GM19351 (cell line): ENCODE results near the gene MTFR2.

Experiments used
- ATAC-seq: cut with Tn5 transposase; IDR thresholded peaks from one replicate; pipeline ENCODE4 v1.9.1; 2021; ENCODE audit warnings: mild to moderate bottlenecking, moderate library complexity; ENCODE audit not compliant: unreplicated experiment

Gene MTFR2

GRCh38 chr6:136189104-136189503 is 61.0 kb downstream of the MTFR2 start:
- no peak for ATAC-seq

DNA sequence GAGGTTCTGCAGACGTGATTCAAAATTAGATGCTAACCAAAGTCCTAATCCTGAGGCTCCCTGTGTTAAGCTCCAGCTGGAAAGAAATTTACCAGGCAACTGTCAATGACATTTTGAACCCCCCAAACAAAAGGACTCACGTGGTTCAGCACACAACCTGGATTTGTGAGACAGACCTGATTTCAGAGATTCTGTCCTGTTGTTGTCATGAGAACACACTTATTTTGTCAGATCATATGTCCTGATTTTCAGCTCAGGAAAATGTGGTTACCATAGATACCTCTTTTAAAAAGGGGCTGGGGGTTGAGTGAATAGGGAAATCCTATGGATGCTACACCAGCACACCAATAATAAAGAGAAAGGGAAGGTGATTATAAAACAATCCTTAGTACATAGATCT is 61.6 kb downstream of the MTFR2 start:
- no peak for ATAC-seq

DNA sequence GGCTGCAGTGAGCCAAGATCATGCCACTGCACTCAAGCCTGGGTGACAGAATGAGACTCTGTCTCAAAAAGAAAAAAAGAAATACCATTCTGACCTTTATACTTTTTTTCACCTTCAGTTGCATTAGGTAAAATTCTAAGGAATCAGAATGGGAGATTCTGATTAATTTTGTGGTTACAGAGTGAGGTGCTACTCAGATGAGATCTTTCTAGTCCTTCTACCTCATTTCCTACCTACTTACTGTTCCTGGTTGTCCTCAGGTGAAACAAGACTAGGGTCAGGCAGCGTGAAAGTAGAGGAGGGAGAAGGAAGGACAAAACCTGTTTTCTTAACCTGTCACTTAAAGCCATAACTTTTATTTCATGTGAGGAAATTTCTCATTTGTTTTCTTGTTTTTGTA is 63.7 kb downstream of the MTFR2 start:
- no peak for ATAC-seq

DNA sequence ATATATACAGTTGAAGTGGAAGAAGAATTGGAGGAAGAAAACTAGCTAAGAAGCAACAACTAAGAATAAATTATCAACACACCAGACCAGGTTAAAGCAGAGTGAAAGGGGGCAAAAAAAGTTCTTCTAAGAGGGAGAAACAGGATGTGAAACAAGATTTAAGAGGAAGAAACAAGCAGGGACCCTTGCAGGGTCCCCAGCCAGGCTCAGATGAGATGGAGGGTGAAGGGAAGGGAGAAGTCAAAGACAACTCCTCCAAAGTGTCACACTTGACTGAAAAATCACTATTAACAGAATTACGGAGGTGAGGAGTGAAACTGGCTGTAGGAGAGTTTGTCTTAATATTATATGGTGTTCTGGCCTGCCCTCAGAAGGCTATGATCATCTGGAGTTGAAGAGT is 65.4 kb downstream of the MTFR2 start:
- ATAC-seq: no peak

GRCh38 chr6:136181861-136182260 is 68.2 kb downstream of the MTFR2 start:
- no peak for ATAC-seq

GRCh38 chr6:136181512-136181833 is 68.6 kb downstream of the MTFR2 start:
- no peak for ATAC-seq
